ENCODE measurements around the gene MLXIP.

Gene MLXIP

GRCh38 chr12:122072031-122072970 is 6.3 kb upstream of the MLXIP start:
- no peaks in the 10 kb centered on the region for H3K36me3 ChIP-seq (ENCODE audit: insufficient read depth, low read length)
- no peak overlapping the region for H3K27ac ChIP-seq (ENCODE audit: low read length)
- TF ChIP-seq EZH2 (IDR thresholded peaks at IDR 0.05; ENCODE audit: borderline replicate concordance, low read depth, low read length, severe bottlenecking) = no peak
- TF ChIP-seq CTCF (IDR thresholded peaks at IDR 0.05; ENCODE audit: borderline replicate concordance, extremely low read depth, low read length, poor library complexity, severe bottlenecking) = no peak
- H3K79me2 ChIP-seq (ENCODE audit: insufficient read depth, low read length) = no peaks in the 10 kb centered on the region
- H3K27me3 ChIP-seq (ENCODE audit: insufficient read depth, low read length, poor library complexity) = no peaks in the 10 kb centered on the region
- DNase-seq = no peak
- H2AFZ ChIP-seq (ENCODE audit: low read depth, low read length) = no peak overlapping the region
- H4K20me1 ChIP-seq (ENCODE audit: insufficient read depth, low read length) = no peaks in the 10 kb centered on the region
- H3K9me3 ChIP-seq (ENCODE audit: insufficient read depth, low read length, severe bottlenecking) = no peaks in the 10 kb centered on the region
- H3K4me2 ChIP-seq (ENCODE audit: insufficient read depth, low read length) = no peak overlapping the region
- no peak overlapping the region for H3K4me3 ChIP-seq (ENCODE audit: low read depth in 1 of 2, low read length in 2 of 2)
- no peak; the same call in 2 of the 3 replicates for ATAC-seq (ENCODE audit: insufficient read depth, low read depth)
- H3K9ac ChIP-seq (ENCODE audit: low read depth, low read length) = no peak overlapping the region
- H3K4me1 ChIP-seq (ENCODE audit: insufficient read depth, low read length) = no peaks in the 10 kb centered on the region; the same call in 1 of the 2 replicates

GRCh38 chr12:122073815-122074214 is 4.7 kb upstream of the MLXIP start:
- no peak for DNase-seq
- Histone ChIP-seq H3K79me2 (ENCODE audit: insufficient read depth, low read length) (peaks cover 3% of the 10 kb centered on the region; the same call in 1 of the 2 replicates), H3K27me3 (ENCODE audit: insufficient read depth, low read length, poor library complexity) (no peaks in the 10 kb centered on the region), H3K27ac (ENCODE audit: low read length) (no peak overlapping the region), H2AFZ (ENCODE audit: low read depth, low read length) (no peak overlapping the region), H4K20me1 (ENCODE audit: insufficient read depth, low read length) (no peaks in the 10 kb centered on the region), H3K4me3 (ENCODE audit: low read depth in 1 of 2, low read length in 2 of 2) (no peak overlapping the region), H3K4me1 (ENCODE audit: insufficient read depth, low read length) (peaks cover 9% of the 10 kb centered on the region), H3K9ac (ENCODE audit: low read depth, low read length) (no peak overlapping the region), H3K9me3 (ENCODE audit: insufficient read depth, low read length, severe bottlenecking) (no peaks in the 10 kb centered on the region), H3K4me2 (ENCODE audit: insufficient read depth, low read length) (no peak overlapping the region), H3K36me3 (ENCODE audit: insufficient read depth, low read length) (no peaks in the 10 kb centered on the region)
- TF ChIP-seq EZH2 (IDR thresholded peaks at IDR 0.05; ENCODE audit: borderline replicate concordance, low read depth, low read length, severe bottlenecking) (no peak), CTCF (IDR thresholded peaks at IDR 0.05; ENCODE audit: borderline replicate concordance, extremely low read depth, low read length, poor library complexity, severe bottlenecking) (no peak)
- no peak for ATAC-seq (ENCODE audit: insufficient read depth, low read depth)

- Histone ChIP-seq H3K4me3 (ENCODE audit: low read depth in 1 of 2, low read length in 2 of 2) (no peak overlapping the region), H3K9ac (ENCODE audit: low read depth, low read length) (no peak overlapping the region), H4K20me1 (ENCODE audit: insufficient read depth, low read length) (peaks cover 19% of the 10 kb centered on the region; the same call in 1 of the 2 replicates), H3K9me3 (ENCODE audit: insufficient read depth, low read length, severe bottlenecking) (no peaks in the 10 kb centered on the region), H3K36me3 (ENCODE audit: insufficient read depth, low read length) (no peaks in the 10 kb centered on the region; the same call in 1 of the 2 replicates), H3K27ac (ENCODE audit: low read length) (no peak overlapping the region), H3K79me2 (ENCODE audit: insufficient read depth, low read length) (peaks cover 30% of the 10 kb centered on the region), H3K27me3 (ENCODE audit: insufficient read depth, low read length, poor library complexity) (no peaks in the 10 kb centered on the region), H3K4me2 (ENCODE audit: insufficient read depth, low read length) (no peak overlapping the region), H2AFZ (ENCODE audit: low read depth, low read length) (no peak overlapping the region), H3K4me1 (ENCODE audit: insufficient read depth, low read length) (peaks cover 40% of the 10 kb centered on the region)
- TF ChIP-seq CTCF (IDR thresholded peaks at IDR 0.05; ENCODE audit: borderline replicate concordance, extremely low read depth, low read length, poor library complexity, severe bottlenecking) = no peak
- TF ChIP-seq EZH2 (IDR thresholded peaks at IDR 0.05; ENCODE audit: borderline replicate concordance, low read depth, low read length, severe bottlenecking) = no peak
- ATAC-seq (ENCODE audit: insufficient read depth, low read depth) (no peak), DNase-seq (no peak)
These were observed 1.6 kb upstream of the MLXIP start for GRCh38 chr12:122076743-122077495.
